Peyer's patch (tissue), 4 donors: ENCODE measurements around the gene DNMBP. TPM values are rescaled to one million over a fixed set of nuclear protein-coding genes. Genes with fewer than 3 reads are reported as not detected.
A peak's percentile ranks its signal among the peaks of the same experiment; 100 is the strongest.
"Not testable (repeated sequence)": the region's sequence is repeated elsewhere in the genome, so short reads cannot be mapped to it uniquely, and the experiment has no call there.

Experiments used
- DNase-seq, 3 donors: peaks; one replicate each; pipeline ENCODE4 v3.0.0-alpha.2; 2017 to 2019
- H3K27ac ChIP-seq, 4 donors: fragments of 200-600 bp; sonication (generic); one replicate each; pipeline ENCODE4 v1.5.1; 2016 to 2019
- H3K27me3 ChIP-seq, 2 donors: fragments of 200-600 bp; sonication (generic); one replicate each; pipeline ENCODE4 v1.5.1; 2019
- H3K36me3 ChIP-seq, 3 donors: fragments of 200-600 bp; sonication (generic); one replicate each; pipeline ENCODE4 v1.5.1; 2016 to 2019
- H3K4me1 ChIP-seq, 4 donors: fragments of 200-600 bp; sonication (generic); one replicate each; pipeline ENCODE4 v1.5.1; 2016 to 2019
- H3K4me3 ChIP-seq, 4 donors: fragments of 200-600 bp; sonication (generic); 1 replicate in 3 of 4; 2 replicates in 1 of 4; pipeline ENCODE4 v1.5.1; 2016 to 2019; ENCODE audit warnings: mild to moderate bottlenecking in 1 of 4
- H3K9me3 ChIP-seq, 4 donors: fragments of 200-600 bp; sonication (generic); one replicate each; pipeline ENCODE4 v1.5.1; 2016 to 2019; ENCODE audit warnings: mild to moderate bottlenecking in 1 of 4
- POLR2A ChIP-seq, 2 donors: fragments of 450-650 bp; IDR thresholded peaks; one replicate each; pipeline ENCODE4 v1.5.1; 2017; ENCODE audit warnings: antibody characterized with exemption in 2 of 2, mild to moderate bottlenecking in 2 of 2, moderate library complexity in 2 of 2
- total RNA-seq, 4 donors: library from RNA; depleted of rRNA; stranded (reverse); fragments of >200 nt; gene quantifications; one replicate each; pipeline ENCODE4 v1.1.0, GENCODE V29; 2016
- TF ChIP-seq, protein P1 (sequence below), 6 experiments: fragments of 450-650 bp in 4 of 6; fragments of 200-600 bp in 2 of 6; sonication (generic) in 1 of 6; IDR thresholded peaks; one replicate each; pipeline ENCODE4 v1.5.1; 2017 to 2019; ENCODE audit warnings: antibody characterized with exemption in 6 of 6, mild to moderate bottlenecking in 3 of 6, moderate library complexity in 1 of 6

The DNMBP gene
- total RNA-seq, 4 donors from 2014 or later, result 53.6 to 96.0 (median 69.6) TPM

DNA sequence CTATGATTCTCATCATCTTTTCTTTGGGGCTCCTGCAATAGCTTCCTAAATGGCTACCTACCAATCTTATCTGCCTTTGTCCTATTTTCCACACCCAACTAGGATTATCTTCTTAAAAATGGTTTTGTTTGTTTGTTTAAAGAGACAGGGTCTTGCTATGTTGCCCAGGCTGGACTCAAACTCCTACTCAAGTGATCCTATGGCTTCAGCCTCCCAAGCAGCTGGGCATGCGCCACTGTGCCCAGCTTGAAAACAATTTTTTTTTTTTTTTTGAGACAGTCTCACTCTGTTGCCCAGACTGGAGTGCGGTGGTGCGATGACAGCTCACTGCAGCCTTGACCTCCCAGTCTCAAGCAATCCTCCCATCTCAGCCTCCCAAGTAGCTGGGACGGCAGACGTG is 14.9 kb downstream of the DNMBP start:
- peak overlapping the region in 1 of 4 donors; percentile 24 for H3K27ac ChIP-seq

DNA sequence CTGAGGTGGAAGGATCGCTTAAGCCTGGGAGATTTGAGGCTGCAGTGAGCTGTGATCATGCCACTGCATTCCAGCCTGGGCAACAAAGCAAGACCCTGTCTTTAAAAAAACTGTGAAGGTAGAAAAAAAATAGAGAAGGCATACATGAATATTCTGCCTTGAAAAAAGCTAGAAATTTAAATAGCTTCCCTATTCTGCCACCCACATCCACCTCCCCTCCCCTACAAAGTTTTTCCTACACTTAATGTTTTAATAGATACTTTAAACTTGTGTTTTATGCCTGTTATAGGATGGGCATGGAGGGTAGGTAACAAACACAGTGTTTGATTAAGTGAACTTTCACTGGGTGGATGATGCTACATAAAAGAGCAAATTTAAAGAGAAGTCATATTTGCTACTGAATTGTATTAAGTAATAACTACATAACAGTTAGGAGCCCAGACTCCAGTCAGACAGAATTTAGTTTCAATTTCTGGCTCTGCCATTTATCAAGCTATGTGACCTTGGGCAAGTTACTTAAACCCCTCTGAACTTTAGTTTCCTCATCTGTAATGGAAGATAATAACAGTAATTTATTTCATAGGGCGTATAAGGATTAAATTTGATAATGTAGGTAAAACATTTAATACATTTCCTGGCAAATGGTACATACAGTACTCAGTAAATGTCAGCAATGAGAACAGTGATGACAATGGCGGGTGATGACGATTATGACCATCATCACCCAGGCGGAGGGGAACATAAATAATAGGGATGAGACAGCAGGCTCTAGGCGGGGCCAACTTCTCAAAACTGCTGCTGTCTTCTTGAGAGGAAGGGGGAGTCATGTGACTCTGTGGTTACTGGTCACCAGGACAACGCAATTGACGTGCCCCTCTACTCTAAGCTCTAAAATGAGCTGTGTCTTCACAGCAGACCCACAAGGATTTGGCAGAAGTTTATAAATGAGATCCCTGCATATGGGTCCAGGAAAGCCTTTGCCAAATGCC is 15.8 kb downstream of the DNMBP start:
- Histone ChIP-seq H3K27me3 (no peaks in the 10 kb centered on the region), H3K4me3 (no peak overlapping the region), H3K4me1 (peaks cover 0 to 32% (median 3%) of the 10 kb centered on the region in 4 donors), H3K9me3 (no peaks in the 10 kb centered on the region), H3K27ac (peak overlapping the region in 2 of 4 donors; percentile 1 to 24), H3K36me3 (no peaks in the 10 kb centered on the region)
- DNase-seq, result peak in 2 of 3 donors; percentile 82 to 88
- no peak for TF ChIP-seq POLR2A (IDR thresholded peaks at IDR 0.05)
- TF ChIP-seq, protein P1, sequence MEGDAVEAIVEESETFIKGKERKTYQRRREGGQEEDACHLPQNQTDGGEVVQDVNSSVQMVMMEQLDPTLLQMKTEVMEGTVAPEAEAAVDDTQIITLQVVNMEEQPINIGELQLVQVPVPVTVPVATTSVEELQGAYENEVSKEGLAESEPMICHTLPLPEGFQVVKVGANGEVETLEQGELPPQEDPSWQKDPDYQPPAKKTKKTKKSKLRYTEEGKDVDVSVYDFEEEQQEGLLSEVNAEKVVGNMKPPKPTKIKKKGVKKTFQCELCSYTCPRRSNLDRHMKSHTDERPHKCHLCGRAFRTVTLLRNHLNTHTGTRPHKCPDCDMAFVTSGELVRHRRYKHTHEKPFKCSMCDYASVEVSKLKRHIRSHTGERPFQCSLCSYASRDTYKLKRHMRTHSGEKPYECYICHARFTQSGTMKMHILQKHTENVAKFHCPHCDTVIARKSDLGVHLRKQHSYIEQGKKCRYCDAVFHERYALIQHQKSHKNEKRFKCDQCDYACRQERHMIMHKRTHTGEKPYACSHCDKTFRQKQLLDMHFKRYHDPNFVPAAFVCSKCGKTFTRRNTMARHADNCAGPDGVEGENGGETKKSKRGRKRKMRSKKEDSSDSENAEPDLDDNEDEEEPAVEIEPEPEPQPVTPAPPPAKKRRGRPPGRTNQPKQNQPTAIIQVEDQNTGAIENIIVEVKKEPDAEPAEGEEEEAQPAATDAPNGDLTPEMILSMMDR (IDR thresholded peaks at IDR 0.05), result no peak

More for the DNA sequence above, 14.9 kb downstream of the DNMBP start:
- H3K4me3 ChIP-seq, result no peak overlapping the region
- no peaks in the 10 kb centered on the region for H3K9me3 ChIP-seq
- no peaks in the 10 kb centered on the region for H3K27me3 ChIP-seq
- peaks cover 0 to 32% (median 3%) of the 10 kb centered on the region in 4 donors for H3K4me1 ChIP-seq
- H3K36me3 ChIP-seq, result no peaks in the 10 kb centered on the region
- no peak for DNase-seq
- TF ChIP-seq, protein P1 (IDR thresholded peaks at IDR 0.05), result no peak
- TF ChIP-seq POLR2A (IDR thresholded peaks at IDR 0.05), result no peak

DNA sequence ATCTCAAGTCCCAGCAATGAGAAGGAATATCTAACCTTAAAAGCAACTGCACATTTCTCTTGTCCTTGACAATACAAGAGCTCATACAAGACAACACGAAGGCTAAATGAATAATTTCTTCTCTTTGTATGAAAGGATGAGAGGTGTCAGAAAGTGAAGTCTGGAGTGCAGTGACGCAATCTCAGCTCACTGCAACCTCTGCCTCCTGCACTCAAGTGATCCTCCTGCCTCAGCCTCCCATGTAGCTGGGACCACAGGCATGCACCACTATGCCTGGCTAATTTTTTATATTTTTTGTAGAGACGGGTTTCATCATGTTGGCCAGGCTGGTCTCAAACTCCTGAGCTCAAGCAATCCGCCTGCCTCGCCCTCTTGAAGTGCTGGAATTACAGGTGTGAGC is 24.1 kb downstream of the DNMBP start:
- H3K4me3 ChIP-seq, H3K36me3 ChIP-seq, H3K27me3 ChIP-seq, H3K9me3 ChIP-seq, H3K27ac ChIP-seq, DNase-seq: not testable (repeated sequence)
- H3K4me1 ChIP-seq, result peaks cover 0 to 41% (median 6%) of the 10 kb centered on the region in 4 donors

DNA sequence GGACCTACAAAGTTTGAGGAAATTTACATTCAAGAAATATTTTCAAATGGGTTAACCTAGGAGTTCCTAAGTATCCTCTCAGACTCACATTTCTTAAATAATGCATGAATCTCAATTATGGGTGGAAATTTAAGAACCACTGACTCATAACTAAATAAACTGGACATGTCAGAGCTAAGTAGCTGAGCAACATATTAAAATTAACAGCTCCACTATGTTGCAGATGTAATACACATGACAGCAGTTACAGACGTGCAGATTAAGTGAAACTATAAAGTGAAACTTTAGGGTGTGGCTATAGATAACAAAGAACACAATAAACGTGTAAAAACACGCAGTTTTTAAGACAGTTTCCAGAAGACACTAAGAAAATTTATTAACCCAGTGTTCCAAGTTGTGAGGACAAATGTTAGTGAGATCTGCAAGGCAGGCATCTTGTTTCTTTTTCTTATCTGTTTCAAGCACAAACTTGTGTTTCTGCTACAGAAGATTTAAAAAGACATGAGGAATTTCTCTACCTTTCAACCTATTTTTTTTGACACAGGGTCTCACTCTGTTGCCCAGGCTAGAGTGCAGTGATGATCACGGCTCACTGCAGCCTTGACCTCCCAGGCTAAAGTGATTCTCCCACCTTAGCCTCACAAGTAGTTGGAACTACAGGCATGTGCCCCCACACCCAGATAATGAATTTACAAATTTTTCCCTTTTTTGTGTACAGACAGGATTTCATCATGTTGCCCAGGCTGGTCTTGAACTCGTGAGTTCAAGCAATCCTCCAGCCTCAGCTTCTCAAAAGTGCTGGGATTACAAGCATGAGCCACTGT is 25.3 kb downstream of the DNMBP start:
- DNase-seq, result no peak
- peaks cover 0 to 44% (median 6%) of the 10 kb centered on the region in 4 donors for H3K4me1 ChIP-seq
- peak overlapping the region in 2 of 4 donors; percentile 2 to 45 for H3K27ac ChIP-seq
- H3K27me3 ChIP-seq, result no peaks in the 10 kb centered on the region
- H3K4me3 ChIP-seq, result no peak overlapping the region
- no peaks in the 10 kb centered on the region for H3K36me3 ChIP-seq
- no peaks in the 10 kb centered on the region for H3K9me3 ChIP-seq
- TF ChIP-seq POLR2A (IDR thresholded peaks at IDR 0.05), result no peak
- TF ChIP-seq, protein P1 (IDR thresholded peaks at IDR 0.05), result no peak

DNA sequence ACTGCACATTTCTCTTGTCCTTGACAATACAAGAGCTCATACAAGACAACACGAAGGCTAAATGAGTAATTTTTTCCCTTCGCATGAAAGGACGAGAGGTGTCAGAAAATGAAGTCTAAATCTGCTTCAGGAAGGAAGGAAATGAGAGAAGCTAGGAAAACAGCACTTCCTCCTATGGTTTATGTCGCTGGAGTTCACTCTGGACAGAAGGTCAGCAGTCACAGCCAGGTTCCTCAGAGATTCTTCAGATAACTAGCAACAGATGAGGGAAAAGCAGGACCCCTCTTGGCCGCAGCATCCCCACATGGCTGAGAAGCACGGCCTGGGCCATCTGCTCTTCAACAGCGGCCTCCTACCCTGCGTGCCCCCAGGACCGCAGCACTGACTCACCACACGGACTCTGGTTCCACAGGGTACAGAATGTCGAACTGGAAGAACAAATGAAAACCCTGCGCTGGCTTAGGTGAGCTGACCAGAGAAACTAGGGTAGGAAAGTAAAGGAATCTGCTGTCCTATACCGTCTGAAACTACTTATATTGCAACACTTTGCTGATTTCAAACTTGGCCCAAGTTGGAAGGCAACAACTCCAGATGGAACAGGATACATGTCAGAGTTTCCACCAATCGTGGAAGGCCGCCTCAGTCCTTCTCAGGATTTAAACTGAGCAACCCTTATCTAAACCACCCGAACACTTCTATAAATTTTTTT is 26.3 kb downstream of the DNMBP start:
- Histone ChIP-seq H3K36me3 (no peaks in the 10 kb centered on the region), H3K27ac (peak overlapping the region in 3 of 4 donors; percentile 11 to 75 (median 45)), H3K4me3 (no peak overlapping the region), H3K4me1 (peaks cover 0 to 44% (median 6%) of the 10 kb centered on the region in 4 donors), H3K27me3 (no peaks in the 10 kb centered on the region), H3K9me3 (no peaks in the 10 kb centered on the region)
- peak in 1 of 3 donors; percentile 56 for DNase-seq
- TF ChIP-seq, protein P1 (IDR thresholded peaks at IDR 0.05), result no peak
- no peak for TF ChIP-seq POLR2A (IDR thresholded peaks at IDR 0.05)
